GM13977 (cell line): ENCODE measurements around the gene BCAP31.
"Not testable (repeated sequence)": the region's sequence is repeated elsewhere in the genome, so short reads cannot be mapped to it uniquely, and the experiment has no call there.

Experiments used
- DNase-seq: peaks from one replicate; pipeline ENCODE4 v3.0.0; 2012; ENCODE audit warnings: low spot score
- in situ Hi-C: fragments of 300-500 bp; cut with MboI; formaldehyde crosslinking; loops from one replicate; pipeline ENCODE4 v1.12.0; 2022; ENCODE audit warnings: low sequenced_read_pairs, low pct_unique_long_range_greater_than_20kb, mixed read lengths, inconsistent platforms; ENCODE audit not compliant: unreplicated experiment
- TF ChIP-seq, protein P1 (sequence below): IDR thresholded peaks from 2 replicates; pipeline ENCODE4 v1.5.1; 2012; ENCODE audit warnings: mild to moderate bottlenecking, control low read depth; ENCODE audit not compliant: insufficient read depth; ENCODE audit errors: extremely low read depth, missing control alignments

The BCAP31 gene

GRCh38 chrX:153702336-153703035 lies 21.7 kb downstream of the BCAP31 start:
- TF ChIP-seq, protein P1, sequence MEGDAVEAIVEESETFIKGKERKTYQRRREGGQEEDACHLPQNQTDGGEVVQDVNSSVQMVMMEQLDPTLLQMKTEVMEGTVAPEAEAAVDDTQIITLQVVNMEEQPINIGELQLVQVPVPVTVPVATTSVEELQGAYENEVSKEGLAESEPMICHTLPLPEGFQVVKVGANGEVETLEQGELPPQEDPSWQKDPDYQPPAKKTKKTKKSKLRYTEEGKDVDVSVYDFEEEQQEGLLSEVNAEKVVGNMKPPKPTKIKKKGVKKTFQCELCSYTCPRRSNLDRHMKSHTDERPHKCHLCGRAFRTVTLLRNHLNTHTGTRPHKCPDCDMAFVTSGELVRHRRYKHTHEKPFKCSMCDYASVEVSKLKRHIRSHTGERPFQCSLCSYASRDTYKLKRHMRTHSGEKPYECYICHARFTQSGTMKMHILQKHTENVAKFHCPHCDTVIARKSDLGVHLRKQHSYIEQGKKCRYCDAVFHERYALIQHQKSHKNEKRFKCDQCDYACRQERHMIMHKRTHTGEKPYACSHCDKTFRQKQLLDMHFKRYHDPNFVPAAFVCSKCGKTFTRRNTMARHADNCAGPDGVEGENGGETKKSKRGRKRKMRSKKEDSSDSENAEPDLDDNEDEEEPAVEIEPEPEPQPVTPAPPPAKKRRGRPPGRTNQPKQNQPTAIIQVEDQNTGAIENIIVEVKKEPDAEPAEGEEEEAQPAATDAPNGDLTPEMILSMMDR, result no peak
- in situ Hi-C loops, result no loop called here
- no peak for DNase-seq

- in situ Hi-C loops, result no loop called here
- no peak for DNase-seq
- TF ChIP-seq, protein P1, result no peak
Observed at GRCh38 chrX:153701706-153702105, 22.5 kb downstream of the BCAP31 start.

DNA sequence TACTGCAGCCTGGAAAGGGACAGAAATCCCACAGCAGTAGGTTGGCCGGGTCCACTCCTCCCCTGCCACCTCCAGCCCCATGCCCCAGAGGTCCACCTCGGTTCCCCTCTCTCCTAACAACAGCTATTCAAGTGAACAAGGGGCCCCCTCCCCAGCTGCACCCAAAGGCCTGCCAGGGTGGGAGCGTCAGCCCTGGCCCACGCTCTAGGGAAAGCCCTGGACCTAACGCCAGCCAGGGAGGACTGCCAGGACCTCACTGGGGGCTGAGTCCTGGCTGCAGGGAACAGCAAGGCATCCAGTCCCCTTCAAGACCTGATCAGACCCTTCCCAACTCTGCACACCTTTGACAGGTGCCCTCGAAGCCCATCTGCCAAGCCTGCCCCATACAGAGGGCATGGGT lies 23.2 kb downstream of the BCAP31 start:
- in situ Hi-C loops, result no loop called here
- DNase-seq, result no peak
- TF ChIP-seq, protein P1, result no peak

DNA sequence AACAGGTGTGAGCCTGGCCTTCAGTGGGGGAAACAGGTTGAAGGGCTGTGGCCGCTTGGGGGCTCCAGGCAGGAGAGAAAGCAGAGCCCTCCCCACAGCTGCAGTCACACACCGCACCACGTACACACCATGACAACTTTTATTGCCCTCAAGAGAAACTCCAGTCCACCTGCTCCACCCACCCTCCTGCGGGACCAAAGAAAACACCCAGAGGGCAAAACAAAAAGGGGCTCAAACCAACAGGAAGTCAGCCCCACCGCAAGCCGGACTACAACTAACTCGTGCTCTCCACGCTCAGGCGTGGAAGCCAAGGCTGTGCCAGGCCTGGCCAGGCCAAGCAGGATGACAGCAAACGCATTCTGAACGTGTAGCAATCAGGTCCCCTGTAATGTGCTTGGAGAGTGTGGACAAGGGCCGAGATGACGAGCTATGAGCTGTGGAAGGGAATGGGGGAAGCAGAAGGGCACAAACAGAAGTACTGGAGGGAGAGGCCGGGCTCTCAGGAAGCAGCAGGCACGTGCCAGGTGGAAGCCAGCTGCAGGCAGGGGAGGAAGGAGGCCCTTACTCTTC lies 23.7 kb downstream of the BCAP31 start:
- no peak for DNase-seq
- in situ Hi-C loops, result no loop called here
- TF ChIP-seq, protein P1, result no peak

DNA sequence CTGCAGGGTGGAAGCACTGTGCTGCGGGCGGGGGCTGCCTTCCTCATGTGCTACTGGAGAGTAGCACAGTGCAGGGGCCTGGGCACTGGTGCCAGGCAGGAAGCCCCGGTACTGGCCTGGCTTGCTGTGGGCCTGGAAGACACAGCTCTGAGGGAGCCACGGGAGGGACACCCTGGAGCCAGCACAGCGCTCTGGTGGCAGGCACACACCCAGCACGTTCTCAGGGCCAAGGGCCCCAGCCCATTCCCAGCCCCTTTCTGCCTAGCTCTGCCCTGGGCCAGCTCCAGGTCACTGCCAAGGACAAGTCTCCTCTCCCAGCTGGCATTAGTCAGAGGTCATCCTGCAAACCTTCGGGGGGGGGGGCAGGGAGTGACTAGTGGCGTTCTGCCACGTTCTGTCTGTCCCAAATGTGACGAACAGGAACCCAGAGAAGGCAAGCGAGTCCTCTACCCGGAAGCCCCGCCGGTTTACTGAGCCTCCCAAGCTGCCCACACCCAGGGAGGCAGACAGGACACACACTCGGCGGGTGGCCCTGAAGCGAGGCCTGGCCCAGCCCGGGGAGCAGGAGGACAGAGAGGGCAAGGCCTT lies 24.3 kb downstream of the BCAP31 start:
- in situ Hi-C loops, DNase-seq: not testable (repeated sequence)

- DNase-seq, in situ Hi-C loops: not testable (repeated sequence)
Observed at GRCh38 chrX:153699210-153699783, 24.9 kb downstream of the BCAP31 start.

- in situ Hi-C loops, result no loop called here
- no peak for DNase-seq
- TF ChIP-seq, protein P1, result no peak
Observed at GRCh38 chrX:153697924-153698865, 26.0 kb downstream of the BCAP31 start.

GRCh38 chrX:153696986-153697722 lies 27.0 kb downstream of the BCAP31 start:
- DNase-seq, in situ Hi-C loops: not testable (repeated sequence)

DNA sequence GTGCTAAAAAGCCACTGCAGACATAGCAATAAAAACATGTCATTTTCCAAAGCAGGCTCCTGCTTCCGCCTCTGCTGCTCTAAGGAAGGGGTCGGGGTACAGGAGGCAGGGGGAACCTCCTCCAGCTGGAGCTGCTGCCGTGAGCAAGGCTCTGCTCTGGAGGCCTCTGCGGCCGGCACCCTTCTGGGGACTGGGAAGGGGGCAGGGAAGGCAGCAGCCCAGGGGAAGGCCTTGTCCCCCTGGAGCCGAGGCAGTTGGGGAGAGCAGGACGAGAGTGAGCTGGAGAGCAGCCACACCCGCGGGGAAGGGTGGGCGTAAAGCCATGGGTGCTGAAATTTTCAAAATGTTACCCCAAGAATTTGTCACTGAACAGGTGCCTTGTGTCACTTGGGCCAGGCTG lies 27.6 kb downstream of the BCAP31 start:
- DNase-seq, in situ Hi-C loops: not testable (repeated sequence)
